ENCODE data around the gene POLDIP2. TPM values are rescaled to one million over a fixed set of nuclear protein-coding genes. Genes with fewer than 3 reads are reported as not detected.

POLDIP2 gene
- total and polyA plus RNA-seq, 9 of the 15 experiments (the other 6 are each of a cell fraction or from before 2014, with no cell fraction given): 22.0 to 137 (median 104) TPM

DNA sequence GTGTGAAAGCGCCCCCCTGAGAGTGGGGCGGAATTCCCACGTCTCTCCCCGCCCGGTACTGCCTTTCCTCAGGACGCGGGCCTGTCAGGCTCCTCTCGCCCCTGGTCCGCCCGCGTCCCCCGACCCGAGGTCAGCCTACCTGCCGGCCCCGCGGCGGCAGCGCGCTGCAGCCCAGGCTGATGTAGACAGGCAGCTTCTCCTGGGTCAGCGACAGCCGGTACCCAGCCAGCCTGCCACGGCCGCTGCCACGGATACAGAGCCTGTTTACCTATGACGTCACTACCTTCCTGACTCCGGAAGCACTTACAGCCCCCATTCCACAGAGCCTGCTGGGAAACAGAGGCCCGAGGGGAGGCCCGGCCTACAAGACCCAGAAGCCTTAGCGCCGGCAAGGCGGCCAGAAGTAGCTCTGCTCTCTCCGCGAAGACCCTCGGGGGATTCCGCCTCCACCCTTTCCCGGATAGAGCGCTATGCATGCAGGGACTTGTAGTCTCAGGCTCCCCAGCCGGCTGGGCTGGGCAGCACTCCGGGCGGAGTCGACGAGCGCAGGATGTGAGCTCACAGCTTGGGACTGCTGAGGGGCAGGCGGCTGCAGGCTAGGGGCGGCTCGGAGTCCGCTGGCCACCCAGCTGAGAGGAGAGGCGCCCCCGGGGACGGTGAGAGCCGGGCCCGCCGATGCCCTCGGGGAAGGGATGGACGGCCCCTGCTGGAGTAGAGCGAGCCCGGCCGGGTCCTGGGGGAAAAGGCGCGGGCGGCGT lies 21.9 kb downstream of the POLDIP2 start, which contains the start of the genes IFT20 and TNFAIP1 (continued):
- TF ChIP-seq, protein P1, sequence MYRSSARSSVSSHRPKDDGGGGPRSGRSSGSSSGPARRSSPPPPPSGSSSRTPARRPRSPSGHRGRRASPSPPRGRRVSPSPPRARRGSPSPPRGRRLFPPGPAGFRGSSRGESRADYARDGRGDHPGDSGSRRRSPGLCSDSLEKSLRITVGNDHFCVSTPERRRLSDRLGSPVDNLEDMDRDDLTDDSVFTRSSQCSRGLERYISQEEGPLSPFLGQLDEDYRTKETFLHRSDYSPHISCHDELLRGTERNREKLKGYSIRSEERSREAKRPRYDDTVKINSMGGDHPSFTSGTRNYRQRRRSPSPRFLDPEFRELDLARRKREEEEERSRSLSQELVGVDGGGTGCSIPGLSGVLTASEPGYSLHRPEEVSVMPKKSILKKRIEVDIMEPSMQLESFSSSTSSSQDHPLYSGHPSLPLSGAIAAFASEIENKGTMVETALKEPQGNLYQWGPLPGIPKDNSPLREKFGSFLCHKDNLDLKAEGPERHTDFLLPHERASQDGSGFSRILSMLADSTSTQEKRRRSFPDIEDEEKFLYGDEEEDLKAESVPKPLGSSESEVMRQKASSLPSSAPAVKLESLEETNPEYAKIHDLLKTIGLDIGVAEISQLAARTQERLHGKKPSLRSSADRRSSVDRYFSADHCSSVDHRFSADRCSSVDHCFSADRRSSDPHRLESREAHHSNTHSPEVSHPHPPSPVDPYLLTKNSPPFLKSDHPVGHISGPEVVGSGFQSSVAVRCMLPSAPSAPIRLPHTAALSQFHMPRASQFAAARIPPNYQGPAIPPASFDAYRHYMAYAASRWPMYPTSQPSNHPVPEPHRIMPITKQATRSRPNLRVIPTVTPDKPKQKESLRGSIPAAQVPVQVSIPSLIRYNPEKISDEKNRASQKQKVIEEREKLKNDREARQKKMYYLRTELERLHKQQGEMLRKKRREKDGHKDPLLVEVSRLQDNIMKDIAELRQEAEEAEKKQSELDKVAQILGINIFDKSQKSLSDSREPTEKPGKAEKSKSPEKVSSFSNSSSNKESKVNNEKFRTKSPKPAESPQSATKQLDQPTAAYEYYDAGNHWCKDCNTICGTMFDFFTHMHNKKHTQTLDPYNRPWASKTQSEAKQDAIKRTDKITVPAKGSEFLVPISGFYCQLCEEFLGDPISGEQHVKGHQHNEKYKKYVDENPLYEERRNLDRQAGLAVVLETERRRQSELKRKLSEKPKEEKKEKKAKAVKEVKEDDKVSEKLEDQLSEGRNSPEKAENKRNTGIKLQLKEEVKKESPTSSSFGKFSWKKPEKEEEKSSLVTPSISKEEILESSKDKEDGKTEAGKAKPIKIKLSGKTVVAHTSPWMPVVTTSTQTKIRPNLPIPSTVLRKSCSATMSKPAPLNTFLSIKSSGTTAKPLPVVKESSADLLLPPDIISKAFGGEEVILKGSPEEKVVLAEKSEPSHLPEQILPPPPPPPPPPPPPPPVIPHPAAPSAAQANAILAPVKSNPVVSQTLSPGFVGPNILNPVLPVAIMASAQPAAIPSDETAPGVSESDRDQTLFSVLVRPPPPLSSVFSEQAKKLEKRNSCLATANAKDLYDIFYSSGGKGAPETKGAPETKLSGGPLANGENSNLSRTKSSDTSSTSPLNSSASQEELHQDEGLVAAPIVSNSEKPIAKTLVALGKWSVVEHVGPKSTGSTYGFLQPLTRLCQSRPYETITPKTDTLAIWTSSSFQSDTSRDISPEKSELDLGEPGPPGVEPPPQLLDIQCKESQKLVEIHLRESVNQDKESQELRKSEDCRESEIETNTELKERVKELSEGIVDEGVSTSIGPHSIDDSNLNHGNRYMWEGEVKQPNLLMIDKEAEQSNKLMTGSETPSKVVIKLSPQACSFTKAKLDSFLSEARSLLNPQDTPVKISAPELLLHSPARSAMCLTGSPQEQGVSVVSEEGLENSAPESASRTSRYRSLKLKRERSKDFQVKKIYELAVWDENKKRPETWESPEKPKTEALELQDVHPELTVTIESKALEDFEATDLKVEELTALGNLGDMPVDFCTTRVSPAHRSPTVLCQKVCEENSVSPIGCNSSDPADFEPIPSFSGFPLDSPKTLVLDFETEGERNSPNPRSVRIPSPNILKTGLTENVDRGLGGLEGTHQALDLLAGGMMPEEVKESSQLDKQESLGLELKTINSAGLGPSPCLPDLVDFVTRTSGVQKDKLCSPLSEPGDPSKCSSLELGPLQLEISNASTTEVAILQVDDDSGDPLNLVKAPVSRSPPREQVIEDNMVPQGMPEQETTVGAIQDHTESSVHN (IDR thresholded peaks at IDR 0.05; ENCODE audit: borderline replicate concordance in 1 of 2, low read depth in 1 of 2): no peak
- no peak for TF ChIP-seq ZNF507 (tag; conservative IDR thresholded peaks at IDR 0.05)
- peak; percentile 64; the same call in 1 of the 2 replicates for TF ChIP-seq RFX5 (IDR thresholded peaks at IDR 0.05; ENCODE audit: low read depth, low read length)
- TF ChIP-seq, protein P2, sequence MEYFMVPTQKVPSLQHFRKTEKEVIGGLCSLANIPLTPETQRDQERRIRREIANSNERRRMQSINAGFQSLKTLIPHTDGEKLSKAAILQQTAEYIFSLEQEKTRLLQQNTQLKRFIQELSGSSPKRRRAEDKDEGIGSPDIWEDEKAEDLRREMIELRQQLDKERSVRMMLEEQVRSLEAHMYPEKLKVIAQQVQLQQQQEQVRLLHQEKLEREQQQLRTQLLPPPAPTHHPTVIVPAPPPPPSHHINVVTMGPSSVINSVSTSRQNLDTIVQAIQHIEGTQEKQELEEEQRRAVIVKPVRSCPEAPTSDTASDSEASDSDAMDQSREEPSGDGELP (CRISPR knock-in tag; IDR thresholded peaks at IDR 0.05; ENCODE audit: borderline replicate concordance): peak; percentile 89; the same call in 1 of the 2 replicates
- peak; percentile 87 for TF ChIP-seq ZNF311 (CRISPR knock-in tag; IDR thresholded peaks at IDR 0.05)
- TF ChIP-seq, protein P3, sequence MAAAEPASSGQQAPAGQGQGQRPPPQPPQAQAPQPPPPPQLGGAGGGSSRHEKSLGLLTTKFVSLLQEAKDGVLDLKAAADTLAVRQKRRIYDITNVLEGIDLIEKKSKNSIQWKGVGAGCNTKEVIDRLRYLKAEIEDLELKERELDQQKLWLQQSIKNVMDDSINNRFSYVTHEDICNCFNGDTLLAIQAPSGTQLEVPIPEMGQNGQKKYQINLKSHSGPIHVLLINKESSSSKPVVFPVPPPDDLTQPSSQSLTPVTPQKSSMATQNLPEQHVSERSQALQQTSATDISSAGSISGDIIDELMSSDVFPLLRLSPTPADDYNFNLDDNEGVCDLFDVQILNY (CRISPR knock-in tag; IDR thresholded peaks at IDR 0.05): no peak
- TF ChIP-seq, protein P4, sequence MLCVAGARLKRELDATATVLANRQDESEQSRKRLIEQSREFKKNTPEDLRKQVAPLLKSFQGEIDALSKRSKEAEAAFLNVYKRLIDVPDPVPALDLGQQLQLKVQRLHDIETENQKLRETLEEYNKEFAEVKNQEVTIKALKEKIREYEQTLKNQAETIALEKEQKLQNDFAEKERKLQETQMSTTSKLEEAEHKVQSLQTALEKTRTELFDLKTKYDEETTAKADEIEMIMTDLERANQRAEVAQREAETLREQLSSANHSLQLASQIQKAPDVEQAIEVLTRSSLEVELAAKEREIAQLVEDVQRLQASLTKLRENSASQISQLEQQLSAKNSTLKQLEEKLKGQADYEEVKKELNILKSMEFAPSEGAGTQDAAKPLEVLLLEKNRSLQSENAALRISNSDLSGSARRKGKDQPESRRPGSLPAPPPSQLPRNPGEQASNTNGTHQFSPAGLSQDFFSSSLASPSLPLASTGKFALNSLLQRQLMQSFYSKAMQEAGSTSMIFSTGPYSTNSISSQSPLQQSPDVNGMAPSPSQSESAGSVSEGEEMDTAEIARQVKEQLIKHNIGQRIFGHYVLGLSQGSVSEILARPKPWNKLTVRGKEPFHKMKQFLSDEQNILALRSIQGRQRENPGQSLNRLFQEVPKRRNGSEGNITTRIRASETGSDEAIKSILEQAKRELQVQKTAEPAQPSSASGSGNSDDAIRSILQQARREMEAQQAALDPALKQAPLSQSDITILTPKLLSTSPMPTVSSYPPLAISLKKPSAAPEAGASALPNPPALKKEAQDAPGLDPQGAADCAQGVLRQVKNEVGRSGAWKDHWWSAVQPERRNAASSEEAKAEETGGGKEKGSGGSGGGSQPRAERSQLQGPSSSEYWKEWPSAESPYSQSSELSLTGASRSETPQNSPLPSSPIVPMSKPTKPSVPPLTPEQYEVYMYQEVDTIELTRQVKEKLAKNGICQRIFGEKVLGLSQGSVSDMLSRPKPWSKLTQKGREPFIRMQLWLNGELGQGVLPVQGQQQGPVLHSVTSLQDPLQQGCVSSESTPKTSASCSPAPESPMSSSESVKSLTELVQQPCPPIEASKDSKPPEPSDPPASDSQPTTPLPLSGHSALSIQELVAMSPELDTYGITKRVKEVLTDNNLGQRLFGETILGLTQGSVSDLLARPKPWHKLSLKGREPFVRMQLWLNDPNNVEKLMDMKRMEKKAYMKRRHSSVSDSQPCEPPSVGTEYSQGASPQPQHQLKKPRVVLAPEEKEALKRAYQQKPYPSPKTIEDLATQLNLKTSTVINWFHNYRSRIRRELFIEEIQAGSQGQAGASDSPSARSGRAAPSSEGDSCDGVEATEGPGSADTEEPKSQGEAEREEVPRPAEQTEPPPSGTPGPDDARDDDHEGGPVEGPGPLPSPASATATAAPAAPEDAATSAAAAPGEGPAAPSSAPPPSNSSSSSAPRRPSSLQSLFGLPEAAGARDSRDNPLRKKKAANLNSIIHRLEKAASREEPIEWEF (CRISPR knock-in tag; IDR thresholded peaks at IDR 0.05): no peak
- no peak for TF ChIP-seq TRIM28 (IDR thresholded peaks at IDR 0.05)
- TF ChIP-seq, protein P5, sequence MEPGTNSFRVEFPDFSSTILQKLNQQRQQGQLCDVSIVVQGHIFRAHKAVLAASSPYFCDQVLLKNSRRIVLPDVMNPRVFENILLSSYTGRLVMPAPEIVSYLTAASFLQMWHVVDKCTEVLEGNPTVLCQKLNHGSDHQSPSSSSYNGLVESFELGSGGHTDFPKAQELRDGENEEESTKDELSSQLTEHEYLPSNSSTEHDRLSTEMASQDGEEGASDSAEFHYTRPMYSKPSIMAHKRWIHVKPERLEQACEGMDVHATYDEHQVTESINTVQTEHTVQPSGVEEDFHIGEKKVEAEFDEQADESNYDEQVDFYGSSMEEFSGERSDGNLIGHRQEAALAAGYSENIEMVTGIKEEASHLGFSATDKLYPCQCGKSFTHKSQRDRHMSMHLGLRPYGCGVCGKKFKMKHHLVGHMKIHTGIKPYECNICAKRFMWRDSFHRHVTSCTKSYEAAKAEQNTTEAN (CRISPR knock-in tag; IDR thresholded peaks at IDR 0.05): no peak

Data from K562 (cell line).